Measurements from ENCODE around the gene CXCL3. TPM values are rescaled to one million over a fixed set of nuclear protein-coding genes. Genes with fewer than 3 reads are reported as not detected.

The CXCL3 gene
- total RNA-seq, 1 donor from 2014 or later = 2.3 TPM

- TF ChIP-seq CTCF (IDR thresholded peaks at IDR 0.05; ENCODE audit: unreplicated experiment) = no peak
- peaks cover 11% of the 10 kb centered on the region for H3K27me3 Mint-ChIP-seq (ENCODE audit: low read depth)
- no peak overlapping the region for H3K27ac Mint-ChIP-seq
- no peak overlapping the region for H3K4me3 Mint-ChIP-seq
- DNase-seq (ENCODE audit: low spot score in 2 of 2, unreplicated experiment in 2 of 2) = no peak
- H3K36me3 Mint-ChIP-seq = no peaks in the 10 kb centered on the region
- H3K4me1 Mint-ChIP-seq = no peaks in the 10 kb centered on the region
- H3K9me3 Mint-ChIP-seq = peaks cover 10% of the 10 kb centered on the region
Observed at GRCh38 chr4:74013264-74013663, 25.2 kb downstream of the CXCL3 start.

- H3K4me1 Mint-ChIP-seq = no peaks in the 10 kb centered on the region
- H3K9me3 Mint-ChIP-seq = peaks cover 10% of the 10 kb centered on the region
- H3K36me3 Mint-ChIP-seq = no peaks in the 10 kb centered on the region
- peaks cover 11% of the 10 kb centered on the region for H3K27me3 Mint-ChIP-seq (ENCODE audit: low read depth)
- no peak overlapping the region for H3K27ac Mint-ChIP-seq
- no peak for DNase-seq (ENCODE audit: low spot score in 2 of 2, unreplicated experiment in 2 of 2)
- no peak for TF ChIP-seq CTCF (IDR thresholded peaks at IDR 0.05; ENCODE audit: unreplicated experiment)
- no peak overlapping the region for H3K4me3 Mint-ChIP-seq
Observed at GRCh38 chr4:74012130-74012529, 26.4 kb downstream of the CXCL3 start.

- no peak for DNase-seq (ENCODE audit: low spot score in 2 of 2, unreplicated experiment in 2 of 2)
- Mint-ChIP-seq H3K4me1 (peaks cover 3% of the 10 kb centered on the region), H3K36me3 (no peaks in the 10 kb centered on the region), H3K27ac (no peak overlapping the region), H3K27me3 (ENCODE audit: low read depth) (peaks cover 10% of the 10 kb centered on the region), H3K4me3 (no peak overlapping the region), H3K9me3 (peaks cover 10% of the 10 kb centered on the region)
- TF ChIP-seq CTCF (IDR thresholded peaks at IDR 0.05; ENCODE audit: unreplicated experiment) = no peak
Observed at GRCh38 chr4:74009307-74009706, 29.2 kb downstream of the CXCL3 start.

- Mint-ChIP-seq H3K4me1 (peaks cover 3% of the 10 kb centered on the region), H3K4me3 (no peak overlapping the region), H3K27me3 (ENCODE audit: low read depth) (peaks cover 13% of the 10 kb centered on the region), H3K36me3 (no peaks in the 10 kb centered on the region), H3K9me3 (peaks cover 13% of the 10 kb centered on the region), H3K27ac (no peak overlapping the region)
- no peak for TF ChIP-seq CTCF (IDR thresholded peaks at IDR 0.05; ENCODE audit: unreplicated experiment)
- no peak for DNase-seq (ENCODE audit: low spot score in 2 of 2, unreplicated experiment in 2 of 2)
Observed at GRCh38 chr4:74006009-74006476, 32.4 kb downstream of the CXCL3 start.

GRCh38 chr4:74005528-74005927, 33.0 kb downstream of the CXCL3 start:
- Mint-ChIP-seq H3K36me3 (no peaks in the 10 kb centered on the region), H3K27me3 (ENCODE audit: low read depth) (peaks cover 12% of the 10 kb centered on the region), H3K27ac (no peak overlapping the region), H3K9me3 (peaks cover 8% of the 10 kb centered on the region), H3K4me3 (no peak overlapping the region), H3K4me1 (peaks cover 3% of the 10 kb centered on the region)
- TF ChIP-seq CTCF (IDR thresholded peaks at IDR 0.05; ENCODE audit: unreplicated experiment) = no peak
- DNase-seq (ENCODE audit: low spot score in 2 of 2, unreplicated experiment in 2 of 2) = no peak

- H3K9me3 Mint-ChIP-seq = peaks cover 5% of the 10 kb centered on the region
- H3K27ac Mint-ChIP-seq = no peak overlapping the region
- no peak for DNase-seq (ENCODE audit: low spot score in 2 of 2, unreplicated experiment in 2 of 2)
- no peak overlapping the region for H3K4me3 Mint-ChIP-seq
- peaks cover 18% of the 10 kb centered on the region for H3K27me3 Mint-ChIP-seq (ENCODE audit: low read depth)
- TF ChIP-seq CTCF (IDR thresholded peaks at IDR 0.05; ENCODE audit: unreplicated experiment) = no peak
- no peaks in the 10 kb centered on the region for H3K36me3 Mint-ChIP-seq
- H3K4me1 Mint-ChIP-seq = peaks cover 3% of the 10 kb centered on the region
Observed at GRCh38 chr4:74004668-74005067, 33.8 kb downstream of the CXCL3 start.

Measured in mesothelial cell of epicardium (in vitro differentiated cells).